Osteoblast (primary cell): ENCODE measurements around the gene REL. TPM values are rescaled to one million over a fixed set of nuclear protein-coding genes. Genes with fewer than 3 reads are reported as not detected.
"Not testable (repeated sequence)": the region's sequence is repeated elsewhere in the genome, so short reads cannot be mapped to it uniquely, and the experiment has no call there.

Experiments
- DNase-seq: peaks from one replicate; pipeline ENCODE4 v3.0.0; 2011; ENCODE audit warnings: low spot score, mixed read lengths; ENCODE audit not compliant: insufficient read length; ENCODE audit errors: missing footprints
- H2AFZ ChIP-seq: 2 replicates; pipeline ENCODE4 v1.6.0; 2011; ENCODE audit warnings: mild to moderate bottlenecking, low read length
- H3K27ac ChIP-seq: 2 replicates; pipeline ENCODE4 v1.5.1; 2011; ENCODE audit warnings: mild to moderate bottlenecking, low read depth, low read length, moderate library complexity
- H3K27me3 ChIP-seq: 2 replicates; pipeline ENCODE4 v1.6.0; 2012; ENCODE audit warnings: mild to moderate bottlenecking, control low read depth, inconsistent platforms, low read length, moderate library complexity; ENCODE audit not compliant: insufficient read depth
- H3K36me3 ChIP-seq: 2 replicates; pipeline ENCODE4 v1.5.1; 2011; ENCODE audit warnings: mild to moderate bottlenecking, low read length, control low read depth, moderate library complexity; ENCODE audit not compliant: insufficient read depth
- H3K4me1 ChIP-seq: 2 replicates; pipeline ENCODE4 v1.5.1; 2011; ENCODE audit warnings: mild to moderate bottlenecking, low read length, control low read depth, moderate library complexity; ENCODE audit not compliant: insufficient read depth
- H3K4me2 ChIP-seq: 2 replicates; pipeline ENCODE4 v1.6.0; 2011; ENCODE audit warnings: mild to moderate bottlenecking, low read length; ENCODE audit not compliant: insufficient read depth
- H3K4me3 ChIP-seq: fragments of 200-600 bp; sonication (generic); 3 replicates; pipeline ENCODE4 v1.5.1; 2012; ENCODE audit warnings: mild to moderate bottlenecking, low read length, inconsistent platforms; ENCODE audit not compliant: insufficient read depth
- H3K79me2 ChIP-seq: 2 replicates; pipeline ENCODE4 v1.6.0; 2012; ENCODE audit warnings: mild to moderate bottlenecking, low read length, control low read depth, inconsistent platforms; ENCODE audit not compliant: insufficient read depth
- H3K9me3 ChIP-seq: 2 replicates; pipeline ENCODE4 v1.5.1; 2011; ENCODE audit warnings: low read depth, low read length, control low read depth
- H4K20me1 ChIP-seq: 2 replicates; pipeline ENCODE4 v1.6.0; 2012; ENCODE audit warnings: mild to moderate bottlenecking, low read length, control low read depth; ENCODE audit not compliant: insufficient read depth
- total RNA-seq: library from RNA; depleted of rRNA; stranded (reverse); fragments of >200 nt; gene quantifications from 2 replicates; pipeline ENCODE4 v1.2.3, GENCODE V29; 2012
- TF ChIP-seq, protein P1 (sequence below): IDR thresholded peaks from 2 replicates; pipeline ENCODE4 v1.5.1; 2011; ENCODE audit warnings: mild to moderate bottlenecking, low read depth, low read length, moderate library complexity; ENCODE audit errors: extremely low read depth

The REL gene
- total RNA-seq, 1 donor: 6.2 TPM

- no peak overlapping the region for H3K27ac ChIP-seq
- TF ChIP-seq, protein P1, sequence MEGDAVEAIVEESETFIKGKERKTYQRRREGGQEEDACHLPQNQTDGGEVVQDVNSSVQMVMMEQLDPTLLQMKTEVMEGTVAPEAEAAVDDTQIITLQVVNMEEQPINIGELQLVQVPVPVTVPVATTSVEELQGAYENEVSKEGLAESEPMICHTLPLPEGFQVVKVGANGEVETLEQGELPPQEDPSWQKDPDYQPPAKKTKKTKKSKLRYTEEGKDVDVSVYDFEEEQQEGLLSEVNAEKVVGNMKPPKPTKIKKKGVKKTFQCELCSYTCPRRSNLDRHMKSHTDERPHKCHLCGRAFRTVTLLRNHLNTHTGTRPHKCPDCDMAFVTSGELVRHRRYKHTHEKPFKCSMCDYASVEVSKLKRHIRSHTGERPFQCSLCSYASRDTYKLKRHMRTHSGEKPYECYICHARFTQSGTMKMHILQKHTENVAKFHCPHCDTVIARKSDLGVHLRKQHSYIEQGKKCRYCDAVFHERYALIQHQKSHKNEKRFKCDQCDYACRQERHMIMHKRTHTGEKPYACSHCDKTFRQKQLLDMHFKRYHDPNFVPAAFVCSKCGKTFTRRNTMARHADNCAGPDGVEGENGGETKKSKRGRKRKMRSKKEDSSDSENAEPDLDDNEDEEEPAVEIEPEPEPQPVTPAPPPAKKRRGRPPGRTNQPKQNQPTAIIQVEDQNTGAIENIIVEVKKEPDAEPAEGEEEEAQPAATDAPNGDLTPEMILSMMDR: no peak
- no peak overlapping the region for H3K4me2 ChIP-seq
- no peak for DNase-seq
- no peak overlapping the region for H2AFZ ChIP-seq
- no peaks in the 10 kb centered on the region for H3K9me3 ChIP-seq
- H3K36me3 ChIP-seq: peaks cover 4% of the 10 kb centered on the region
- H3K79me2 ChIP-seq: peaks cover 37% of the 10 kb centered on the region
- H4K20me1 ChIP-seq: peaks cover 6% of the 10 kb centered on the region
- peaks cover 8% of the 10 kb centered on the region for H3K4me1 ChIP-seq
- H3K4me3 ChIP-seq: no peak overlapping the region
- H3K27me3 ChIP-seq: no peaks in the 10 kb centered on the region
These were observed 7.5 kb downstream of the REL start for GRCh38 chr2:60888853-60889252.

DNA sequence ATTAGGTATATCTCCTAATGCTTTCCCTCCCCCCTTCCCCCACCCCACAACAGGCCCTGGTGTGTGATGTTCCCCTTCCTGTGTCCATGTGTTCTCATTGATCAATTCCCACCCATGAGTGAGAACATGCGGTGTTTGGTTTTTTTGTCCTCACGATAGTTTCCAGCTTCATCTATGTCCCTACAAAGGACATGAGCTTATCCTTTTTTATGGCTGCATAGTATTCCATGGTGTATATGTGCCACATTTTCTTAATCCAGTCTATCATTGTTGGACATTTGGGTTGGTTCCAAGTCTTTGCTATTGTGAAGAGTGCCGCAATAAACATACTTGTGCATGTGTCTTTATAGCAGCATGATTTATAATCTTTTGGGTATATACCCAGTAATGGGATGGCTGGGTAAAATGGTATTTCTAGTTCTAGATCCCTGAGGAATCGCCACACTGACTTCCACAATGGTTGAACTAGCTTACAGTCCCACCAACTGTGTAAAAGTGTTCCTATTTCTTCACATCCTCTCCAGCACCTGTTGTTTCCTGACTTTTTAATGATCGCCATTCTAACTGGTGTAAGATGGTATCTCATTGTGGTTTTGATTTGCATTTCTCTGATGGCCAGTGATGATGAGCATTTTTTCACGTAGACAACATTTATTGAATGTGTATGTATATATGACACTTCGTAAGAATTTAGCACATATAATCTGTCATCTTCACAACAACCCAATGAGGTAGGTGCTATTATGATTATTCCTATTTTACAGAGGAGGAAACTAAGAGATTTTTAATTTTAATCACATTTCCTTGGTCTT, 8.4 kb downstream of the REL start:
- not testable (repeated sequence) for H3K9me3 ChIP-seq, H3K4me2 ChIP-seq, DNase-seq, H3K36me3 ChIP-seq, H3K4me3 ChIP-seq, H3K27ac ChIP-seq, H4K20me1 ChIP-seq, H3K27me3 ChIP-seq, H3K4me1 ChIP-seq, H2AFZ ChIP-seq
- peaks cover 29% of the 10 kb centered on the region for H3K79me2 ChIP-seq

DNA sequence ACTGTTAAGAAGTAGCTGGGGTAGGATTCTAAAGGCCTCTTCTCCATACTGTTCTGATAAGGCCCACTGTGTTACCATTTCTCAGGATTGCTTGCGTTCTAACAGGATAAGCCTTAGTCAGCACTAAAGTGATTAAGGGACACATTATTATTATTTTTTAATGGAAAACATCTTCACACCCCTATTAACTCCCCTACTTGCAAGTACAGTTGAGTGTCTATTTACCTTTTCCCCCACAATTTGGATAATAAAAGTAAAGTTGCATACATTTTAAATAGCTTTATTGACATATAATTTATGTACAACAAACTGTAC, 9.0 kb downstream of the REL start:
- peaks cover 6% of the 10 kb centered on the region for H4K20me1 ChIP-seq
- TF ChIP-seq, protein P1: no peak
- no peak for DNase-seq
- no peak overlapping the region for H3K27ac ChIP-seq
- peaks cover 6% of the 10 kb centered on the region for H3K36me3 ChIP-seq
- H3K4me3 ChIP-seq: no peak overlapping the region
- no peaks in the 10 kb centered on the region for H3K27me3 ChIP-seq
- peaks cover 25% of the 10 kb centered on the region for H3K79me2 ChIP-seq
- no peaks in the 10 kb centered on the region for H3K4me1 ChIP-seq
- no peak overlapping the region for H2AFZ ChIP-seq
- H3K9me3 ChIP-seq: no peaks in the 10 kb centered on the region
- no peak overlapping the region for H3K4me2 ChIP-seq

GRCh38 chr2:60891180-60891579, 9.8 kb downstream of the REL start:
- H3K79me2 ChIP-seq: peaks cover 17% of the 10 kb centered on the region
- H3K27me3 ChIP-seq: no peaks in the 10 kb centered on the region
- H2AFZ ChIP-seq: no peak overlapping the region
- no peak overlapping the region for H3K27ac ChIP-seq
- H4K20me1 ChIP-seq: peaks cover 3% of the 10 kb centered on the region
- H3K4me2 ChIP-seq: no peak overlapping the region
- no peak overlapping the region for H3K4me3 ChIP-seq
- DNase-seq: peak; percentile 49
- H3K36me3 ChIP-seq: peaks cover 6% of the 10 kb centered on the region
- H3K9me3 ChIP-seq: no peaks in the 10 kb centered on the region
- no peaks in the 10 kb centered on the region for H3K4me1 ChIP-seq
- TF ChIP-seq, protein P1: no peak
